GM21515 (cell line): Measurements from ENCODE around the gene CDHR2.

ENCODE experiments used
- ATAC-seq: cut with Tn5 transposase; IDR thresholded peaks from one replicate; pipeline ENCODE4 v1.9.1; 2021; ENCODE audit not compliant: unreplicated experiment

CDHR2 gene

DNA sequence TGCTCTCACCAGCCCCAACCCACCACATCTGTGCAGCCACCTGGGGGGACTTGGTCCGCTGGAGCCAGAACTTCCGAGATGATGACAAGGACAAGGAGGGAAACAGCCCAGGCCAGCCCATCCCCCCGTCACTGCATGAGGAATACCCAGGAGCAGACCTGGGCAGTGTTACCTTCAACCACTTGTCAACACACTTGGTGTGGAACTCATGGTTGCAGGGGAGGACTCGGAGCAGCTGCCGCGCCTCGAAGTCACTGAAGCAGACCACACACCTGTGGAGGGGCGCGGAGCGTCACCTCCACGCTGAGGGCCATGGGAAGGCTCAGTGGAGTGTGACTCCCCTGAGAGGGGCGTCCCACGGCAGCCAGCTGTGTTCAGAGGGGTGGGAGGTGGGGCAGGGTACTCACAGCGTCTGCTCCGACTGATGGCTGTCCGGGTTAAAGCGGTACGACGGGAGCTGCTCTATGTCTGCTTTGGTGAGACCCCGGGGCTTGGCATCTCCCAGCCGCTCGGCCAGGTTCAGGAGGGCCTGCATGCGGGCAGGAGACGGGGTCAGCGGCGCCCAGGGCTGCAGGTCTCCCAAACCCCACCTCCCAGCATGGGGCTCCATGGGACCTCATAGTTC, 19.9 kb upstream of the CDHR2 start:
- ATAC-seq, result no peak

DNA sequence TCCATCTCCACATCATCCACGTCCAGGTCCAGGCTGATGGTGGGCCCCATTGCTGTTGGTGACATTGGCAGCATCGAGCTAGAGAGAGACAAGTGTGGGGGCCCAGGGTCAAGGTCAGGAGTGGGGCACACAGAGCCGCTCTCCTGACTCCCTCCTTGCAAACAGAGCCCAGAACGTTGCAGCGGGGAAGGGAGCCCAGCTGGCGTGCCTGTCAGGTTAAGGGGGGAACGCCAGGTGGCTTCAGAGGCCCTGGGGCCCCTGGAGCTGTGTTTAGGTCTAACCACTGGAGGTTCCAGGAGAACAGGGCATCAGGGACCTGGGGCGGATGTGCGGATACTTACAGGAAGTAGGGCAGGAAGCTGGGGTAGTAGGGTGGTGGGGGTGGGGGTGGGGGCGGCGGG, 19.4 kb upstream of the CDHR2 start:
- ATAC-seq, result no peak

- no peak for ATAC-seq
Measured at GRCh38 chr5:176530393-176530982, 18.7 kb upstream of the CDHR2 start.

DNA sequence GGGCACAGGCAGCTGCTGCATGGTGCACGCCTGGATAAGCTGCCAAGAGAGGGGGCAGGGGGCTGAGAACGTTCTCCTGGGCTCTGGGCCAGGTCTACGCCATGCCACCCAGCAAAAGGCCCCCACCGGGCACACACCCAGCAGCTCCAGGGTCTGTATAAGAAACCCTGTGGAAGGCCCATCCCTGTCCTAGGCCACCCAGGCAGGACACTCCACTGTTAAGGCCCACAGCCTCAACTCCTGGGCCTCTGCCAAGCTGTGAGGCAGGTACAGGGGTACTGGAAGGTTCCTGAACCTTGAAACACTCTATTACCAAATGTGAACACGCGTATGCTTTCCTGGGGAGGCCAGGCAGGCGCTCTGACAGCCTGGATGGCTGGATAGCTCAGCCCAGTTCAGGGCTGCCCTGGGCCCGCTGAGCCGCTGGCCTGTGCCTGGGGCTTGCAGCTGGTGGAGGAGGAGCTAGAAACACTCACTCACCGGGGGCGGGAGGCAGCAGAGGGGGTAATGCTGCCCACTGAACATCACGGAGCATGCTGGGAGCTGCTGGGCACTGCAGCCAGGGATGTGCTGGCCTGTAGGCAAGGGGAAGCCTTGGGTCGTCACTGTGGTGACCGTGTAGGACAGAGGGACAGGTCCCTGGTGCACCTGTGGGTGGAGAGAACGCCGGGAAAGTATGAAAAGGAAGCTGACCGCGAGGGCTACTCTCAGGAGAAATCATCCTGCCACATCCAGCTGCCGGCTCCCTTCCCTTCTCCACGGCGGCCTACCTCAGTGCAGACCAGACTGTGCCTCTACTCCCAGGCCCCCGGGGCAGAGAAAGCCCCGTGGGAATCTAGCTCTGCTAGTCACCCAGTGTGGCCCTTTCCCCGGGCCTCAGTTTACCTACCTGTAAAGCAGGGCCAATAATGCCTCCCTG, 17.9 kb upstream of the CDHR2 start:
- ATAC-seq, result no peak

- ATAC-seq, result no peak
Measured at GRCh38 chr5:176531902-176532493, 17.1 kb upstream of the CDHR2 start.

GRCh38 chr5:176532795-176533194, 16.3 kb upstream of the CDHR2 start:
- no peak for ATAC-seq

DNA sequence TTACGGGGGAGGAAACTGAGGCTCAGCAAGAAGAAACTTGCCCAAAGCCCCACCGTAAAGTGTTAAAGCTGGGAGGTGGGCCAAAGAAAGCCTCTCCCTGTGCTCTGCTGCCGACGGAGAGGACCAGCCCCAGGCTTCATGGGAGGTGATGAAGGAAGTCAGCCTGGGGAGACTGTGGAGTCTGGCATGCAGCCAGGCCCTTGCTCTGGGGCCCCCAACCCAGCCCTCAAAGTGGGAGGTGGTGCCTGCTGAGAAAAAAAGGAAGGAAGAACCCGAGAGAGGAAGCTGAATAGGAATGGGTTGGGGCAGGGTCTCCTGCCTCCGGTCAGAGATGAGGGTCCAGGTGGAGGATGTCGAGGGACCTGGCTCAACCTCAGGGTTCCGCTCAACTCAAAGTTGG, 15.8 kb upstream of the CDHR2 start:
- ATAC-seq, result no peak

DNA sequence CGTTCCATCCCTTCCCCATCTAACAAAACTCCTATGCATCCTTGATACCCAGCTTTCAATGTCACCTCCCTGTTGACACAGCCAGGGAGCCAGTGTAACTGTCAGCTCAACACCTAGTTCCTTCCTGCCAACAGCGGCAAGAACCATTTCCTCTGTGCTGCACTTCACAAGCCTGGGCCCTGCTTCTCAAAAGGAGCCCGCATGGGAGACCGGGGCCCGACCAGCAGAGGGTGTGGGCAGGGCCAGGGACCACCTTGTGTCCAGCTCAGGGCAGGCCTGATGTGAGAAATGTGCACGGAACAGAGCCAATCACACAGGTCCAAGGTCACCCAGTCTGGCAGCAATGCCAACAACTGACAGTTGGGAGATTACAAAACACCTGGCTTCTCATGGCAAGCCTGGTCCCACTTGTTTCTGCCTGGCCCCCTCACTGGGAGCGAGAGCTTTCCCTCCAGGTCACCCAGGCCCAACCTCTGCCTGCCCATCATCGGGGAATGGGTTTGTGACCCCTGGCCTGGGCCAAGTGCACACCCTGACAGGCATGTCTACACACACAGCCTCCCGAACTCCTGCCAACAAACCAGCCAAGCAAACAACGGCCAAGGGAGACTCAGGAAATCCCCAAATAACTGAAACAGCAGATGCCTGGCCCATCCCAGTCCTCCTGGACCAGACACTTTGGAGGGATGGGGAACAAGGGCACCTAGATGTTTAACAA, 15.1 kb upstream of the CDHR2 start:
- ATAC-seq, result no peak

GRCh38 chr5:176534640-176535039, 14.5 kb upstream of the CDHR2 start:
- ATAC-seq, result no peak

GRCh38 chr5:176535101-176535663, 14.0 kb upstream of the CDHR2 start:
- no peak for ATAC-seq

DNA sequence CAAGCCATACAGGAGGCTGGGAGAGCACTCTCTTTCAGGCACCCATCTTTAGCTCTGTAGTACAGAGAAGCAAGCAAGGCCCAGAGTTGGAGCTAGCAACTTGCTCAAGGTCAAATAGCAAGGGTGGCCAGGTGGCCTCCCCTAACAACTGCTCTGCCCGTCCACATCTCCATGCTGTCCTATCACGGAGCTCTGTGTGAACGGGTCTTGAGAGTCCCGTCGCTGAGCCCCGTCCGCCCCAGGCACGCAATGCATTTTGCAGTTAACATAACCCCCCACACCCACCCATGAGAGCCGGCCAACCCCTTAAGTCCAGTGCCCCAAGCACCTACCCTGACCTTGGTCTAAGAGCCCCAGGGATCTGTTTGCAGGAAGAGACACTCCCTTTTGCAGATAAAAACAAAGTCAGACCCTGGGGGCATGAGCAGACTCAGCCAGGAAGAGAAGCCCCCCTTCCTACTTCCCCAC, 13.4 kb upstream of the CDHR2 start:
- ATAC-seq, result no peak

DNA sequence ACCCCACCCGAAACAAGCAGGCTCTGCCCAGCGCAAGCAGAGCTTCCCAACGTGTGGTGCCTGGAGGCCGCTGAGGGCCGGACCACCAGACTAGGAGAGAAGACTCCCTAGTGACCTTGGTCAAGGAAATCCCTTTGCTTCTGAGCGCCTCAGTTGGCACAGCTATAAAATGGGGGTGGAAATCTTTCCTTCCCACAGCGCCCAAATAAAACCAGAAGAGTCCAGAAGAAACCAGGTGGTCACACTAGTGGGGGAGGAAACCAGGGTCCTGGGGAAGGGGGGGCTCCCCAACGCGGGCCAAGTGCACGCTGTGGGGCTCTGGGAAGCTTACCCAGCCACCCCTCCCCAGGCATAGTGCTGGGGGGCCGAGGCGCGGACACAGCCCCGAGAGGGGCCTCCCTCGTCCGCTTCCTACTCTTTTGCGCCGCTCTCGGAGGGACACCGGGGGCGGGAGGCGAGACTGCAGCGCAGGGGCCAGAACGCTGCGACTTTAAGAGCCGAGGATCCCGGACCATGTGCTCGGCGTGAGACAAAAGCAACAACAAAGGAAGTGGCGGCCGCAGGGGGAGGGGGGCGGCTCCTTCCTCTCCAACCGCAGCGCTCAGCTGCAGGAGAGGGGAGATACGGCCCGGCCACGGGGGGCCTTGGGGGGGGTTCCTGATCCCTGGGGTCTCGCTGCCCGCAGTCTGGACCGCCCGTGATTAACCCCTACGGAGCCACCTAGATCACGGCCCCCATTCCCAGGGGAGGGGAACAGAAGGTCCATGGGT, 12.8 kb upstream of the CDHR2 start:
- peak; percentile 19 for ATAC-seq

DNA sequence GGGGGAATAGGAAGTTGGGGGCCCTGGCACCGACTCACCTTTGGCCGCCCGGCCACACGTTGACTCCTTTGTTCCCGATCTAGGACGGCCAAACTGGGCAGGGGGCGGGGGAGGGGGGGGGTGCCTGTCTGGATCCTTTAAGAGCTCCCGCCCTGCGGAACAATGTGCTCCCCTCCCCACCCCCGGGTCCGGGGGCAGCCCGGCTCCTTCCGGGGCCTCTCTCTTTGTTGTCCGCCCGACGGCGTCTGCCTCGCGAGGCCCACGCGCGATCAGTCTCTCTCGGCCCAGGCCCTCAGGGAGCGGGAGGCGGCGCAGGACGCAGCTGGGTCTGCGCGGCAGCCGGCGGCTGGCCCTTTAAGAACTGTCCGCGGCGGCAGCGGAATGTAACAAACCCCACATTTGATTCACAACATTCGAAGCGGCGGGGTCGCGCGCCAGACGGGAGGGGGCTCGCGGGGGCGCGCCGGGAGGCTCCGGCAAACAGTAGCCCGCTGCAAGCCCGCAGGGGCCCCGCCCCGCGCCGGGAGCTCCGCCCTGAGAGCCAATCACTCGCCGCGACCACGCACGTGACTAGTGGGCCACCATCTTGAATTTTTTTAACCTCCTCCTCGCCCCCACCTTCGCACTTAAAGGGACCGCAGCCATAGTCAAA, 12.1 kb upstream of the CDHR2 start, which contains the start of gene RNF44:
Gene RNF44, minus strand, starts transcription at position 501 of the 652 bp plus-strand sequence. CDS start 4,930 bp downstream, outside the sequence.
- peak; percentile 54 for ATAC-seq

DNA sequence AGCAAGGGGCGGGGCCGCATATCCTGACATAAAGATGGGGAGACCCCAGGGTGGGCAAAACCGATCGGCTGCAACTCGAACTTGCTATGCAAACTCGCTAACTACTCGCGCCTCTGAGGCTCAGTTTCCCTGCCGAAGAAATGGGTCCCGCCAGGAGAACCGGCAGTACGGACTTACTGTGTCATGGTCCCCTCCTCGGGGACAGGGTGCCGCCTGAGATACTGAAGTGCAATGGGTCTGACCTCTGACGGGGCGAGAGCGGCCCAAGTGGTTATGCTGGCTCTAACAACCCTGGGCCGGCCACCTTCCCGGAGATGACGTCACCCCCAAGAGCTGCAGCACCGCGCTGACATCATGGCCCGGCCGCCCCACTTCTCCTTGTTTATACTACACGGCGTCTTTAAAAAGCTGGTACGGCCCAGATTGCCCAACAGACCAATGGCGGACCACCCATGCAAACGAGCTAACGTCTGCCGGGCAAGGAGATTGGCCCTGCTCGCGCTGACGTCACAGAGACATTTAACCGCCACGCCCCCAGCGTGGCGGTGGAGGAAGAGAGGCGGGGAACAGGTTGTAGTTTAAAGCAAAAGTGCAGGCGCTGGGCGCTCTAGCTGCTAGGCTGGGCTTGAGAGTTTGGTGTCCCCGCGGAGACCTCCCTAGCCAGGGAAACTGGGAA, 11.4 kb upstream of the CDHR2 start:
- ATAC-seq, result peak; percentile 65

DNA sequence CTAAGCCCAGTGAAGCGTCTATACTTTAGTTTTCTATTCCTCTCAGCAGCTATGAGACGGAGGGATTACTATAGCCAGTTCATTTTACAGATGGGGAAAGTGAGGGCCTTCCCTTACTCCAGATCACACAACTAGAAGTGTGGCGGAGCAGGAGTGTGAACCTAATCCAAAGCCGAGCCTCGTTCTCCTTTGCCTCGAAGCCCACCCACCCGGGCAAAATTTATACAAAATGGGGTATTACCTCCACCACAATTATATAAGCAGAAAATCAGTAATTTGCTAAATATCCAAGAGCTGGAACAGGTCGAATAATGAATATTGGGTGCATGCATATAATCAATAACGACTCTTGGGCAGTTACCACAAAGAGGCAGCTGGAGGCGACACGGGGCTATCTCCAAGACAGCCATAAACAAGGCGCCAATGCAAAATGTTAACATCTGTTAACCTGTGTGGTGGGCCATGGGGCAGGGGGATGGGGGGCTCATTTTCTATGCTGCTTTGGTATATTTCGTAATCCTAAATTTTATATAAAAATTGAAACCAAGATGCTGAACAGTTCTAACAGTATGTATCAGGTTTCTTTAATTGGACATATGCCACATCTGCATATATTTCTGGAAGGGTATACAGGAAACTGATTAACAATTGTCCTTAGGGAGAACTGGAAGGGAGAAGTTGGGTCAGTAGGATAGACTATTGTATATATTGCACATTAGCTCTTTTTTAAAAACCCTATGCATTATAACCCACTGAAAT, 10.7 kb upstream of the CDHR2 start:
- ATAC-seq, result no peak

DNA sequence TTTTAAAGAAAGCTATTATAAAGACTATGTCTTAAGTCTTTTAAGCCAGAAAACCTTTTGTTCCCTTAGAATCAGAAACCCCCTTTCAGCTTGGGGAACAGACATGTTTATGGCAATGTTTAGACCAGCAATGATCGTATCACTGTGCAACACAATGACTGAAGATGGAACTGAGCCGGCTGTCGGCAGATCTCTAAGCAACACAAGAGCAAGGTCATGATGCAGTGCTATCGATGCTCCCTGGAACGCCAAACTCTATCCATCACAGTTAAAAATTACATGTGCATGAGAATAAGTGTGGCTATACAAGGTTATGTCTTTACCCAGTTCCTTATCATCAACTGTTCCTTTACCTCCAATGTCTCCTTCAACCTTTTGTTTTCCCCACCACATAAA, 10.2 kb upstream of the CDHR2 start:
- ATAC-seq, result no peak

- ATAC-seq, result no peak
Measured at GRCh38 chr5:176540476-176540899, 8.7 kb upstream of the CDHR2 start.

DNA sequence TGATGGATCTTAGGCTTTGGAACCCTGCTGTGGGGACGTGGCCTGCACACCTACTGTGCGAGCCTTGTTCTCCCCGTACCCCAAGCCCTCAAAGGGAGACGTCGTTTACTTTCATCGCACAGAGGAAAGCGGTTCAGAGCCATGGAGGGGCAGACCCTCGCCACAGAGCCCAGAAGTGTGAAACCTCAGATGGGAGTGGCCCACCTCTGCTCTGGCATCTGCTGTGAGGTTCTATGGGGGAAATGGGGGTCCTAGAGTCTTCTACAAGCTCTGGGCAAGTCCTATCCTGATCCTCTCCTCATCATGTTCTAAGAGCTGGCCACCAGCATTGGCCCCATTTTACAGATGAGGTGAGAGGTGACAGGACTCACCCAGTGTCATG, 8.2 kb upstream of the CDHR2 start:
- ATAC-seq, result no peak
